Spleen (tissue), 11 donors: Measurements from ENCODE around the gene CTAG1A. TPM values are rescaled to one million over a fixed set of nuclear protein-coding genes. Genes with fewer than 3 reads are reported as not detected.

ENCODE experiments used
- DNase-seq: peaks from one replicate; pipeline ENCODE4 v3.0.0-alpha.2; 2020
- H3K27ac ChIP-seq, 8 donors: fragments of 200-600 bp; sonication (generic) in 7 of 8; 1 replicate in 4 of 8; 2 replicates in 4 of 8; pipeline versions ENCODE4 v1.5.0 to v1.8.0; 2016 to 2021; ENCODE audit warnings: inconsistent platforms in 4 of 8, mild to moderate bottlenecking in 4 of 8, moderate library complexity in 1 of 8
- H3K27me3 ChIP-seq, 7 donors: fragments of 200-600 bp; sonication (generic) in 6 of 7; replicated peaks in 1 of 7; 1 replicate in 4 of 7; 2 replicates in 3 of 7; pipeline versions ENCODE4 v1.5.0 to v1.8.0; 2016 to 2021; ENCODE audit warnings: inconsistent platforms in 3 of 7, mild to moderate bottlenecking in 1 of 7
- H3K36me3 ChIP-seq, 6 donors: fragments of 200-600 bp; sonication (generic) in 5 of 6; 1 replicate in 4 of 6; 2 replicates in 2 of 6; pipeline versions ENCODE4 v1.5.0 to v1.8.0; 2016 to 2021; ENCODE audit warnings: inconsistent platforms in 2 of 6
- H3K4me1 ChIP-seq, 6 donors: fragments of 200-600 bp; sonication (generic) in 5 of 6; 1 replicate in 3 of 6; 2 replicates in 3 of 6; pipeline versions ENCODE4 v1.5.0 to v1.8.0; 2016 to 2021; ENCODE audit warnings: inconsistent platforms in 3 of 6
- H3K4me3 ChIP-seq, 8 donors: fragments of 200-600 bp; sonication (generic) in 7 of 8; 1 replicate in 4 of 8; 2 replicates in 4 of 8; pipeline versions ENCODE4 v1.5.0 to v1.8.0; 2016 to 2021; ENCODE audit warnings: inconsistent platforms in 4 of 8, mild to moderate bottlenecking in 4 of 8, moderate library complexity in 2 of 8
- H3K9me3 ChIP-seq, 8 donors: fragments of 200-600 bp; sonication (generic) in 7 of 8; 1 replicate in 4 of 8; 2 replicates in 4 of 8; pipeline versions ENCODE4 v1.5.0 to v1.8.0; 2016 to 2021; ENCODE audit warnings: inconsistent platforms in 4 of 8
- POLR2A ChIP-seq, 3 donors: fragments of 450-650 bp; IDR thresholded peaks; one replicate each; pipeline ENCODE4 v1.5.1; 2017; ENCODE audit warnings: antibody characterized with exemption in 3 of 3, mild to moderate bottlenecking in 1 of 3
- POLR2AphosphoS5 ChIP-seq, 3 donors: sonication (generic); formaldehyde crosslinking; IDR thresholded peaks; one replicate each; pipeline ENCODE4 v1.5.1; 2017; ENCODE audit warnings: antibody characterized with exemption in 3 of 3
- WGBS, 5 donors: extraction: QIAGEN DNeasy Blood & Tissue Kit in 3 of 5; methylation state at CpG; one replicate each; pipeline versions ENCODE4 v1.1.5 to v1.1.7; 2013 to 2018; 5-methylcytosine and 5-hydroxymethylcytosine counted together
- intact Hi-C: fragments of 100-400 bp; cut with DNase I; formaldehyde crosslinking; loops from one replicate; pipeline ENCODE4 v1.15.0; 2023; ENCODE audit warnings: low total_unique reads
- polyA plus RNA-seq, 3 donors: library from polyadenylated mRNA; stranded (reverse); fragments of 200-250 nt; gene quantifications; one replicate each; pipeline ENCODE4 v1.2.1, GENCODE V29; 2013
- total RNA-seq, 7 donors: library from RNA; depleted of rRNA in 3 of 7; stranded (reverse); fragments of >200 nt in 3 of 7; fragmentation: NEBNext Ultra II Directional in 4 of 7; extraction: Animal tissue kit (Norgen Biotek cat#: 25700) in 4 of 7; gene quantifications; one replicate each; pipeline versions ENCODE4 v1.1.0 to v1.2.1, GENCODE V29; 2016 to 2021
- TF ChIP-seq, protein P1 (sequence below), 11 experiments: fragments of 200-600 bp in 7 of 11; fragments of 450-650 bp in 4 of 11; sonication (generic) in 4 of 11; IDR thresholded peaks in 8 of 11; conservative IDR thresholded peaks in 3 of 11; 1 replicate in 7 of 11; 2 replicates in 4 of 11; pipeline versions ENCODE4 v1.4.0 to v1.8.0; 2016 to 2021; ENCODE audit warnings: antibody characterized with exemption in 11 of 11, inconsistent platforms in 4 of 11, mild to moderate bottlenecking in 1 of 11
- donor health status: healthy with polysubstance abuse.
- donor health status: DM: no; HTN: no; CAD: no; lungs with moderate emphysema.
- donor health status: DM: no; HTN: no; CAD: no.
- donor health status: Bipolar disorder and iron deficiency.
- donor health status: healthy.
- donor health status: DM: no; HTN: no; CAD: no.
- donor health status: DM: yes; HTN: yes; CAD: no.

CTAG1A gene
- total and polyA plus RNA-seq, 10 donors, result not detected

DNA sequence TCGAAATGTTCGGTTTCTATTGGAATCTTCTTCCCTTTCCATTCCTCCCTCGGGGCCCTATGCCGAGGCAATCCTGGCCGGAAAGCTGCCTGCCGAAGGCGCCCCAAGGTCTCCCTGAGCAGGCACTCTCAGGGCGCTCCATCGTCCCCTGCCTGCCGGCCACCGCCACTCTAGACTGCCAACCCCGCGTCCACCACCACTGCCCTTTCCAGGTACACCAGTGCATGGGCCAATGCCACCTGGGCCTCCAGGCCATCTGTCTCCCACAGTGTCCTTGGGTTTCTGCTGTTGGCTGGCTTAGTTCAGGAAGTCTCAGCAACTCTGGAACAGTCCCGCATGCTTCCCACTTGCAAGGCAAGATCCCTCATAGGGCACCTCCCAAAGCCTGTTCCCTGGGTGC is 14.6 kb downstream of the CTAG1A start:
- no peaks in the 10 kb centered on the region for H3K36me3 ChIP-seq
- TF ChIP-seq, protein P1, sequence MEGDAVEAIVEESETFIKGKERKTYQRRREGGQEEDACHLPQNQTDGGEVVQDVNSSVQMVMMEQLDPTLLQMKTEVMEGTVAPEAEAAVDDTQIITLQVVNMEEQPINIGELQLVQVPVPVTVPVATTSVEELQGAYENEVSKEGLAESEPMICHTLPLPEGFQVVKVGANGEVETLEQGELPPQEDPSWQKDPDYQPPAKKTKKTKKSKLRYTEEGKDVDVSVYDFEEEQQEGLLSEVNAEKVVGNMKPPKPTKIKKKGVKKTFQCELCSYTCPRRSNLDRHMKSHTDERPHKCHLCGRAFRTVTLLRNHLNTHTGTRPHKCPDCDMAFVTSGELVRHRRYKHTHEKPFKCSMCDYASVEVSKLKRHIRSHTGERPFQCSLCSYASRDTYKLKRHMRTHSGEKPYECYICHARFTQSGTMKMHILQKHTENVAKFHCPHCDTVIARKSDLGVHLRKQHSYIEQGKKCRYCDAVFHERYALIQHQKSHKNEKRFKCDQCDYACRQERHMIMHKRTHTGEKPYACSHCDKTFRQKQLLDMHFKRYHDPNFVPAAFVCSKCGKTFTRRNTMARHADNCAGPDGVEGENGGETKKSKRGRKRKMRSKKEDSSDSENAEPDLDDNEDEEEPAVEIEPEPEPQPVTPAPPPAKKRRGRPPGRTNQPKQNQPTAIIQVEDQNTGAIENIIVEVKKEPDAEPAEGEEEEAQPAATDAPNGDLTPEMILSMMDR (IDR thresholded peaks at IDR 0.05 in 8 of 11, conservative IDR thresholded peaks at IDR 0.05 in 3 of 11), result no peak
- TF ChIP-seq POLR2AphosphoS5 (IDR thresholded peaks at IDR 0.05) (no peak), POLR2A (IDR thresholded peaks at IDR 0.05) (no peak)
- 90 to 93% (median 92%) methylated on average over 14 of the region's 14 CpGs for WGBS, 5 donors
- H3K9me3 ChIP-seq, result no peaks in the 10 kb centered on the region
- no peak overlapping the region for H3K4me3 ChIP-seq
- DNase-seq, result no peak
- no peaks in the 10 kb centered on the region for H3K4me1 ChIP-seq
- intact Hi-C loops, result no loop called here
- no peak overlapping the region for H3K27ac ChIP-seq
- peaks cover 0 to 6% (median 0%) of the 10 kb centered on the region in 7 donors for H3K27me3 ChIP-seq

DNA sequence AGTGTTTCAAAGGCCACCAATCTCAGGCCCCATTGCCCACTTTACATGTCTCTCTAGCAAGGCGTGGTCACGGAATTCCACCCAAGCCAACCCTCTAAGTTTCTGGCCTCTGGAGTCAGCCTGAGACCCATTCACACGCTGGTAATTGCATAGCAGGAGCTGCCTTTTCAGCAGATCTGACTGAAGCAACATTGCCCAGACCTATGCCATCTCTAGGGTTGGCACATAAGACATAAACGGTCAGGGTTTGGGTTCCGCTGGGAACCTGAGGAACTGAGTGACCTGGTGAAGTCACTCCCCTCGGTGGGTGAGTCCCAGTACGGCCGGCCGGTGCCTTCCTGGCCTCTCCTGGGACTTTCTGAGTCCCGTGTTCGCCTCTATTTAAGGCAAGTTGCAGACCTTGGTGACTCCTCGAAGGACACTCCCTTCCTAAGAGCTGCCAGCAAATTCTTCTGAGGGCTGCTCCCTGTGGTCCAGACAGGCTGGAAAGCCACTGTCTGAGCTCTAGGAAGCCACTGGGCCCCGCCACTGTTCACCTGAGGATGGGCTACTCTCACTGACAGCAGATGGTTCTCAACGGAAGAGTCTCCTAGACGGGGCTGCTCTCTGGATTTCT is 15.9 kb downstream of the CTAG1A start:
- Histone ChIP-seq H3K4me1 (no peaks in the 10 kb centered on the region), H3K4me3 (no peak overlapping the region), H3K27me3 (peaks cover 0 to 6% (median 0%) of the 10 kb centered on the region in 7 donors), H3K36me3 (no peaks in the 10 kb centered on the region), H3K9me3 (no peaks in the 10 kb centered on the region), H3K27ac (no peak overlapping the region)
- intact Hi-C loops, result no loop called here
- 64 to 88% (median 81%) methylated on average over 3 to 15 of the region's 15 CpGs for WGBS, 5 donors
- no peak for DNase-seq
- TF ChIP-seq, protein P1 (IDR thresholded peaks at IDR 0.05 in 8 of 11, conservative IDR thresholded peaks at IDR 0.05 in 3 of 11), result no peak
- TF ChIP-seq POLR2AphosphoS5 (IDR thresholded peaks at IDR 0.05) (no peak), POLR2A (IDR thresholded peaks at IDR 0.05) (no peak)

DNA sequence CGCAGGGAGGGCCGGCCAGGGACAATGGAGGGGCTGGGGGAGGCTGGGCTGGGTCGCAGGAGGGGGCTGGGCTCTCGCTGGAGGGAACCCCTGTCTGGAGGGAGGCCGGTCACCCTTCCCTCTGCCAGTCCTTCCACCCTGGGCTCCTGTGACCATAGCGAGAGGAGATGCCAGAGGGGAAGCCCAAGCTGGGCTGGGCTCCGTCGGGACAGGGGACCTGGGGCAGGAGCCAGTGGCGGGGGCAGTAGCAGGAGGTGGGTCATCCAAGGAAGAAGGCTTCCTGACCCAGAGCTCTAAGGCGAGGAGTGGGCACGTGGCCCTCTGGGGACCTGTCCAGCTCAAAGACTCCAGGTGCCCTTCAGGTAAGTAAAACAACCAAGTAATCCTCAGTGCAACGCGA is 17.3 kb downstream of the CTAG1A start:
- no peak for DNase-seq
- intact Hi-C loops, result no loop called here
- H3K4me3 ChIP-seq, result no peak overlapping the region
- 79 to 90% (median 85%) methylated on average over 10 to 13 of the region's 13 CpGs for WGBS, 5 donors
- no peaks in the 10 kb centered on the region for H3K4me1 ChIP-seq
- H3K27ac ChIP-seq, result no peak overlapping the region
- H3K36me3 ChIP-seq, result no peaks in the 10 kb centered on the region
- H3K27me3 ChIP-seq, result peaks cover 0 to 6% (median 0%) of the 10 kb centered on the region in 7 donors
- H3K9me3 ChIP-seq, result no peaks in the 10 kb centered on the region
- TF ChIP-seq POLR2AphosphoS5 (IDR thresholded peaks at IDR 0.05), result no peak

DNA sequence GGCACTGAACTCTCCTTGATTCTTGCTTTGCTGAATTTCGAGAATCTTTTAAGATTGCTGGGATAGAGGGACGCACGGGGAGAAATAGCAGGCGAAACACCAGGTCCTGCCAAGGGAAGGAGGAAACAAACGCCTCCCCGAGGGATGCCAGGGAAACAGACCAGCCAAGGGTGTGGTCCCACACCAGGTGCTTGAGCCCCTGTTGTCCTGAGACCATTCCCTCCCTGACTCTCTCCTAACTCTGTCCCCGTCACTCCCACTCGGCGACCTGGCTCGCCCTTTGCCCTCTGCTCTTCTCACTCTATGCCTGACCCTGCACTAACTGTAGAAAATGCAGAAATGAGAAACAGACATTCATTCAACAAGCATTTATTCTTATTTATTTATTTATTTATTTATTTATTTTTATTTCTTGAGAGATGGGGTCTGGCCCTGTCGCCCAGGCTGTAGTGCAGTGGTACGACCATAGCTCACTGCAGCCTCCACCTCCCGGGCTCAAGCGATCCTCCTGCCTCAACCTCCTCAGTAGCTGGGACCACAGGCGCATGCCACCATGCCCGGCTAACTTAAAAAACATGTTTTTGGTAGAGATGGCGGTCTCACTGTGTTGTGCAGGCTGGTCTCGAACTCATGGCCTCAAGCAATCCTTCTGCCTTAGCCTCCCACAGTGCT is 18.0 kb downstream of the CTAG1A start:
- H3K9me3 ChIP-seq, result no peaks in the 10 kb centered on the region
- peaks cover 0 to 6% (median 0%) of the 10 kb centered on the region in 7 donors for H3K27me3 ChIP-seq
- 85 to 96% (median 94%) methylated on average over 18 of the region's 18 CpGs for WGBS, 5 donors
- DNase-seq, result no peak
- TF ChIP-seq POLR2AphosphoS5 (IDR thresholded peaks at IDR 0.05) (no peak), POLR2A (IDR thresholded peaks at IDR 0.05) (no peak)
- TF ChIP-seq, protein P1 (IDR thresholded peaks at IDR 0.05 in 8 of 11, conservative IDR thresholded peaks at IDR 0.05 in 3 of 11), result no peak
- no peaks in the 10 kb centered on the region for H3K36me3 ChIP-seq
- H3K27ac ChIP-seq, result no peak overlapping the region
- intact Hi-C loops, result no loop called here
- no peak overlapping the region for H3K4me3 ChIP-seq
- H3K4me1 ChIP-seq, result no peaks in the 10 kb centered on the region
